Osteoblast (primary cell): ENCODE measurements around the gene SEPTIN6. TPM values are rescaled to one million over a fixed set of nuclear protein-coding genes. Genes with fewer than 3 reads are reported as not detected.
"Not testable (repeated sequence)": the region's sequence is repeated elsewhere in the genome, so short reads cannot be mapped to it uniquely, and the experiment has no call there.

Experiments used
- DNase-seq: peaks from one replicate; pipeline ENCODE4 v3.0.0; 2011; ENCODE audit warnings: low spot score, mixed read lengths; ENCODE audit not compliant: insufficient read length; ENCODE audit errors: missing footprints
- H2AFZ ChIP-seq: 2 replicates; pipeline ENCODE4 v1.6.0; 2011; ENCODE audit warnings: mild to moderate bottlenecking, low read length
- H3K27ac ChIP-seq: 2 replicates; pipeline ENCODE4 v1.5.1; 2011; ENCODE audit warnings: mild to moderate bottlenecking, low read depth, low read length, moderate library complexity
- H3K27me3 ChIP-seq: 2 replicates; pipeline ENCODE4 v1.6.0; 2012; ENCODE audit warnings: mild to moderate bottlenecking, control low read depth, inconsistent platforms, low read length, moderate library complexity; ENCODE audit not compliant: insufficient read depth
- H3K36me3 ChIP-seq: 2 replicates; pipeline ENCODE4 v1.5.1; 2011; ENCODE audit warnings: mild to moderate bottlenecking, low read length, control low read depth, moderate library complexity; ENCODE audit not compliant: insufficient read depth
- H3K4me1 ChIP-seq: 2 replicates; pipeline ENCODE4 v1.5.1; 2011; ENCODE audit warnings: mild to moderate bottlenecking, low read length, control low read depth, moderate library complexity; ENCODE audit not compliant: insufficient read depth
- H3K4me2 ChIP-seq: 2 replicates; pipeline ENCODE4 v1.6.0; 2011; ENCODE audit warnings: mild to moderate bottlenecking, low read length; ENCODE audit not compliant: insufficient read depth
- H3K4me3 ChIP-seq: fragments of 200-600 bp; sonication (generic); 3 replicates; pipeline ENCODE4 v1.5.1; 2012; ENCODE audit warnings: mild to moderate bottlenecking, low read length, inconsistent platforms; ENCODE audit not compliant: insufficient read depth
- H3K79me2 ChIP-seq: 2 replicates; pipeline ENCODE4 v1.6.0; 2012; ENCODE audit warnings: mild to moderate bottlenecking, low read length, control low read depth, inconsistent platforms; ENCODE audit not compliant: insufficient read depth
- H3K9me3 ChIP-seq: 2 replicates; pipeline ENCODE4 v1.5.1; 2011; ENCODE audit warnings: low read depth, low read length, control low read depth
- H4K20me1 ChIP-seq: 2 replicates; pipeline ENCODE4 v1.6.0; 2012; ENCODE audit warnings: mild to moderate bottlenecking, low read length, control low read depth; ENCODE audit not compliant: insufficient read depth
- CTCF ChIP-seq: IDR thresholded peaks from 2 replicates; pipeline ENCODE4 v1.5.1; 2011; ENCODE audit warnings: mild to moderate bottlenecking, low read depth, low read length, moderate library complexity; ENCODE audit errors: extremely low read depth
- total RNA-seq: library from RNA; depleted of rRNA; stranded (reverse); fragments of >200 nt; gene quantifications from 2 replicates; pipeline ENCODE4 v1.2.3, GENCODE V29; 2012

Gene SEPTIN6
- total RNA-seq, 1 donor, result 9.0 TPM

DNA sequence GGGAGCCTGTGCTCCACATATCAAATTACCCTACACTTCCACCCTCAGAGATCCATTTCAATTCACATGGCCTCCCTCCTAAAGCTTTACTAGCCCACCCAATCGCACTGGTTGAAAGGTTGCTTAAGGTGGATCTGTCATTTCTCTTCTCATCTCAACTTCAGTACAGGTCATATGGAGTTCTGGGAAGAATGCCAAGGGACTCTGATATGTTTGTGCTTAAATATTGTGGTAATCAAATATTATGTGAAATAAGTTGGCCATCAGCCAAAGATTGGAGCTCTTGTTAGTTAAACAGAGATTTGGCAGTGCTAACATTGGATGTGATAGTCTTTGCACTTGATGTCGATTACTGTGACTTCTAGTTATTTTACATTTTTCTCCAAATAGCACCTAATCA lies 20.5 kb downstream of the SEPTIN6 start:
- Histone ChIP-seq H2AFZ (no peak overlapping the region), H3K4me3 (no peak overlapping the region), H3K9me3 (no peaks in the 10 kb centered on the region), H3K36me3 (no peaks in the 10 kb centered on the region), H4K20me1 (no peaks in the 10 kb centered on the region), H3K27ac (no peak overlapping the region), H3K79me2 (no peaks in the 10 kb centered on the region), H3K4me1 (peaks cover 9% of the 10 kb centered on the region), H3K4me2 (no peak overlapping the region), H3K27me3 (no peaks in the 10 kb centered on the region)
- TF ChIP-seq CTCF, result no peak
- DNase-seq, result no peak

DNA sequence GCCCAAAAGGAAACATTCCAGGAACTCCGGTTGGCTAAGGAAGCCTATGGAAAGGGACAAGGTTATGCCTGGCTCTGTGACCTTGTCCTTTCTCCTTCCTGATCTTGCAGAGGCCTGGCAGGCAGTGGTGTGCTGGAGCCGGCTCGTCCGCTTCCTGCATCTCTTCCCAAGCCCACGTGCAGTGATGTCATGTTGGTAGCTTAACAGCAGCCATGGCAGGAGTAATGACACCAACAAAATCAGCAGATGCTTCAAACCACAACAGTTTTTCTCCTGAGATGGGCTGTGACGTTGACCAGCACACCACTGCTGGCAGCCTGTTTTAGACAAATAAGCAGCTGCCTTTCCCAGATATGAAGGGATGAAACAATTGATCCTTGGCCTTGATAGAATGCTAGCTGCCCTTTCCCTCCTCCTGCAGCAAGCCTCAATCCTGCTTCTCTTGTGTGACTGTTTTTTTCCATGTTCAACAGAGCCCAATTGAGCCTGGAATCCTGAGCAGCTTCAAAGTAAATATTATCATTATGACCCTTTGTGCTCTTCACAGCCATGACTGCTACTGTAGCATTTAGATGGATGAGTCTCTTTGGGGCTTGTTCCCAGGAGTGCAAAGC lies 23.4 kb downstream of the SEPTIN6 start:
- H2AFZ ChIP-seq, result no peak overlapping the region
- TF ChIP-seq CTCF, result no peak
- H3K4me1 ChIP-seq, result peaks cover 4% of the 10 kb centered on the region
- H3K9me3 ChIP-seq, result no peaks in the 10 kb centered on the region
- H4K20me1 ChIP-seq, result no peaks in the 10 kb centered on the region
- no peaks in the 10 kb centered on the region for H3K36me3 ChIP-seq
- DNase-seq, result peak; percentile 59
- H3K27me3 ChIP-seq, result no peaks in the 10 kb centered on the region
- no peak overlapping the region for H3K4me2 ChIP-seq
- H3K4me3 ChIP-seq, result no peak overlapping the region
- H3K27ac ChIP-seq, result peak overlapping the region; percentile 20
- H3K79me2 ChIP-seq, result no peaks in the 10 kb centered on the region

DNA sequence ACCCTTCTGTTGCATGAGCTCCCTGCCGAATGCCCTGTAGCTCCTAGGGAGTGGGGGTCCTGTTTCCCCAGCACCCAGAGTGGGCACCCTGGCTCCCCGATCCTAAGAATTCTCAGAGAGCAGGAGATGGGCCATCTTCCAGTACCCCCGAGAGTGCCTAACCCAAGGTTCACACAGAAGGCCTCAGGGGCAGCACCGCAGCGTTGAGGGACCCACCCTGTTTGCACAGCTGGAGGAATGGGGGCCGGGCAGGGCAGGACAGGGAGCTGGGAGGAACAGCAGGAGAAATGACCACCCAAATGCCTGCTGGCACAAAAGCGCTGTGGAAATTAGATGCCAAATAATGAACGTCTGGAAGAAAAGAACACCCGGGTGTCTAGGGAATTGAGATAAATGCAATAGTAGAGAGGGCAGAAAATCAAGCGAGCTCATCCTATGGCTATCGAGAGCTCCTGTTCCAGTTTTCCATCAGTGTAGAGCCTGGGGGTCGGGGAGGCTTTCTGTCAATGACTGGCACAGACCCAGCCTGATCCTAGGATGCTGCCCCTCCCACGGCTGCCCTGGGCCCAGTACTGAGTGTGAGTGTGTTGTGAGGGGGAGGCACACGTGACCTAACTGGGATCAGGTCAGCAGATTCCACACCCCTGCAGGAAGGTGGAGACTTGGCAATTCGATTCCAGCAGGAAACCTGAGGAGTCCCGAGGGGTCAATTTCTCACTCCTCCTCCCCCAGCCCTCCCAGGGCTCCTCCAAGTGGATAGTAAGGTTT lies 25.7 kb downstream of the SEPTIN6 start:
- no peaks in the 10 kb centered on the region for H3K79me2 ChIP-seq
- H4K20me1 ChIP-seq, result no peaks in the 10 kb centered on the region
- H3K27ac ChIP-seq, result no peak overlapping the region
- no peaks in the 10 kb centered on the region for H3K27me3 ChIP-seq
- no peaks in the 10 kb centered on the region for H3K9me3 ChIP-seq
- TF ChIP-seq CTCF, result no peak
- peak; percentile 73 for DNase-seq
- no peak overlapping the region for H3K4me3 ChIP-seq
- no peak overlapping the region for H2AFZ ChIP-seq
- no peak overlapping the region for H3K4me2 ChIP-seq
- H3K4me1 ChIP-seq, result peaks cover 4% of the 10 kb centered on the region
- no peaks in the 10 kb centered on the region for H3K36me3 ChIP-seq

GRCh38 chrX:119664877-119665276 lies 28.1 kb downstream of the SEPTIN6 start:
- H3K4me1 ChIP-seq, H3K4me2 ChIP-seq, H4K20me1 ChIP-seq, H3K36me3 ChIP-seq, H3K79me2 ChIP-seq, H3K4me3 ChIP-seq, H3K9me3 ChIP-seq, H3K27me3 ChIP-seq, DNase-seq, H2AFZ ChIP-seq, H3K27ac ChIP-seq: not testable (repeated sequence)
